H9 (cell line): ENCODE results near the gene WDPCP. TPM values are rescaled to one million over a fixed set of nuclear protein-coding genes. Genes with fewer than 3 reads are reported as not detected.

ENCODE experiments used
- DNase-seq: peaks from one replicate; pipeline ENCODE4 v3.0.0-alpha.2; 2017
- H2AFZ ChIP-seq: one replicate; pipeline ENCODE4 v1.6.1; 2013; ENCODE audit warnings: mild to moderate bottlenecking, low read length, control low read depth, moderate library complexity
- H2AK5ac ChIP-seq: 2 replicates; pipeline ENCODE4 v1.6.1; 2013; ENCODE audit warnings: low read length, control low read depth, mixed read lengths; ENCODE audit not compliant: insufficient read length
- H2BK120ac ChIP-seq: one replicate; pipeline ENCODE4 v1.6.1; 2013; ENCODE audit warnings: low read depth, mild to moderate bottlenecking, low read length, control low read depth, inconsistent platforms; ENCODE audit not compliant: poor library complexity, severe bottlenecking
- H2BK12ac ChIP-seq: 2 replicates; pipeline ENCODE4 v1.6.1; 2013; ENCODE audit warnings: low read length, control low read depth, mixed read lengths, low read depth; ENCODE audit not compliant: insufficient read length
- H2BK15ac ChIP-seq: 2 replicates; pipeline ENCODE4 v1.6.1; 2013; ENCODE audit warnings: low read depth, low read length, control low read depth
- H2BK20ac ChIP-seq: one replicate; pipeline ENCODE4 v1.6.1; 2013; ENCODE audit warnings: low read depth, mild to moderate bottlenecking, low read length, control low read depth, inconsistent platforms; ENCODE audit not compliant: poor library complexity, severe bottlenecking
- H2BK5ac ChIP-seq: 2 replicates; pipeline ENCODE4 v1.6.1; 2013; ENCODE audit warnings: low read length, control low read depth, mixed read lengths; ENCODE audit not compliant: insufficient read length
- H3K14ac ChIP-seq: 2 replicates; pipeline ENCODE4 v1.6.1; 2013; ENCODE audit warnings: low read length, control low read depth; ENCODE audit not compliant: insufficient read depth
- H3K18ac ChIP-seq: 2 replicates; pipeline ENCODE4 v1.6.1; 2013; ENCODE audit warnings: low read depth, mild to moderate bottlenecking, mixed read lengths, low read length, control low read depth; ENCODE audit not compliant: insufficient read length
- H3K23ac ChIP-seq: 2 replicates; pipeline ENCODE4 v1.6.1; 2013; ENCODE audit warnings: low read length, control low read depth, mixed read lengths, low read depth; ENCODE audit not compliant: insufficient read length
- H3K23me2 ChIP-seq: 2 replicates; pipeline ENCODE4 v1.6.1; 2013; ENCODE audit warnings: low read depth, mild to moderate bottlenecking, mixed read lengths, low read length, control low read depth; ENCODE audit not compliant: insufficient read length, poor library complexity, severe bottlenecking
- H3K27ac ChIP-seq: 2 replicates; pipeline ENCODE4 v1.5.1; 2013; ENCODE audit warnings: low read length, control low read depth, mixed read lengths, low read depth; ENCODE audit not compliant: insufficient read length
- H3K27me3 ChIP-seq: 2 replicates; pipeline ENCODE4 v1.6.1; 2013; ENCODE audit warnings: low read length, control low read depth, inconsistent platforms; ENCODE audit not compliant: insufficient read depth
- H3K4ac ChIP-seq: 2 replicates; pipeline ENCODE4 v1.6.1; 2013; ENCODE audit warnings: low read depth, mild to moderate bottlenecking, control low read depth, inconsistent platforms, low read length, moderate library complexity
- H3K4me1 ChIP-seq: 2 replicates; pipeline ENCODE4 v1.6.1; 2013; ENCODE audit warnings: low read length, control low read depth, inconsistent platforms; ENCODE audit not compliant: insufficient read depth
- H3K4me2 ChIP-seq: 2 replicates; pipeline ENCODE4 v1.6.1; 2013; ENCODE audit warnings: low read length, control low read depth, mixed read lengths; ENCODE audit not compliant: insufficient read length, insufficient read depth
- H3K56ac ChIP-seq: 2 replicates; pipeline ENCODE4 v1.6.1; 2013; ENCODE audit warnings: low read depth, mild to moderate bottlenecking, mixed read lengths, low read length, control low read depth; ENCODE audit not compliant: insufficient read length
- H3K79me1 ChIP-seq: 2 replicates; pipeline ENCODE4 v1.6.1; 2013; ENCODE audit warnings: low read depth, mild to moderate bottlenecking, moderate library complexity, low read length, control low read depth, inconsistent platforms; ENCODE audit not compliant: insufficient read depth, poor library complexity, severe bottlenecking
- H3K79me2 ChIP-seq: 2 replicates; pipeline ENCODE4 v1.6.1; 2013; ENCODE audit warnings: low read length, control low read depth, inconsistent platforms; ENCODE audit not compliant: insufficient read depth
- H3K9ac ChIP-seq: 2 replicates; pipeline ENCODE4 v1.6.1; 2013; ENCODE audit warnings: low read length, control low read depth, mixed read lengths; ENCODE audit not compliant: insufficient read length; ENCODE audit errors: extremely low read depth
- H3K9me3 ChIP-seq: one replicate; pipeline ENCODE4 v1.6.1; 2013; ENCODE audit warnings: low read depth, low read length, inconsistent platforms; ENCODE audit not compliant: control insufficient read depth
- H3T11ph ChIP-seq: one replicate; pipeline ENCODE4 v1.6.1; 2013; ENCODE audit warnings: mild to moderate bottlenecking, low read length, control low read depth, inconsistent platforms
- H4K20me1 ChIP-seq: one replicate; pipeline ENCODE4 v1.6.1; 2013; ENCODE audit not compliant: control insufficient read depth, insufficient read length, insufficient read depth
- H4K5ac ChIP-seq: 2 replicates; pipeline ENCODE4 v1.6.1; 2013; ENCODE audit warnings: low read depth, mild to moderate bottlenecking, mixed read lengths, low read length, control low read depth; ENCODE audit not compliant: insufficient read length
- H4K8ac ChIP-seq: replicated peaks from 2 replicates; pipeline ENCODE4 v1.6.1; 2013; ENCODE audit warnings: low read length, control low read depth, mixed read lengths, low read depth; ENCODE audit not compliant: insufficient read length
- H4K91ac ChIP-seq: 2 replicates; pipeline ENCODE4 v1.6.1; 2013; ENCODE audit warnings: low read depth, mild to moderate bottlenecking, moderate library complexity, mixed read lengths, low read length, control low read depth; ENCODE audit not compliant: insufficient read length
- H3K27ac Mint-ChIP-seq, 3 experiments: 2 replicates in 2 of 3; 3 replicates in 1 of 3; pipeline ENCODE4 v1.8.0; 2020 to 2021; ENCODE audit warnings: mixed read lengths in 3 of 3, mild to moderate bottlenecking in 1 of 3, moderate library complexity in 1 of 3
- H3K27me3 Mint-ChIP-seq: 2 replicates; pipeline ENCODE4 v1.8.0; 2021; ENCODE audit warnings: low read depth, mild to moderate bottlenecking, moderate library complexity, mixed read lengths
- H3K36me3 Mint-ChIP-seq, 3 experiments: 2 replicates in 2 of 3; 3 replicates in 1 of 3; pipeline ENCODE4 v1.8.0; 2020 to 2021; ENCODE audit warnings: low read depth in 3 of 3, mixed read lengths in 3 of 3; ENCODE audit not compliant: insufficient read depth in 1 of 3
- H3K4me1 Mint-ChIP-seq, 2 experiments: 2 replicates each; pipeline ENCODE4 v1.8.0; 2020; ENCODE audit warnings: mixed read lengths in 2 of 2
- H3K4me3 Mint-ChIP-seq, 2 experiments: 2 replicates in 1 of 2; 3 replicates in 1 of 2; pipeline ENCODE4 v1.8.0; 2020 to 2021; ENCODE audit warnings: mild to moderate bottlenecking in 2 of 2, mixed read lengths in 2 of 2, moderate library complexity in 1 of 2
- H3K9me3 Mint-ChIP-seq, 2 experiments: 2 replicates in 1 of 2; 3 replicates in 1 of 2; pipeline ENCODE4 v1.8.0; 2020; ENCODE audit warnings: mild to moderate bottlenecking in 2 of 2, mixed read lengths in 2 of 2, moderate library complexity in 1 of 2
- CTCF ChIP-seq: fragments of 200-600 bp; sonication (generic); conservative IDR thresholded peaks from 3 replicates; pipeline ENCODE4 v1.8.0; 2021; ENCODE audit warnings: antibody characterized with exemption, mild to moderate bottlenecking
- WGBS: extraction: QIAGEN DNeasy Blood & Tissue Kit; methylation state at CpG from one replicate; pipeline ENCODE4 v1.1.7; 2013; ENCODE audit warnings: missing lambda C conversion rate, low lambda C conversion rate, mixed read lengths; ENCODE audit not compliant: insufficient read length; ENCODE audit errors: extremely low coverage; 5-methylcytosine and 5-hydroxymethylcytosine counted together
- total RNA-seq: library from RNA; stranded (reverse); gene quantifications from 2 replicates; pipeline ENCODE4 v1.2.1, GENCODE V29; 2021

Gene WDPCP
- total RNA-seq, 1 experiment from 2014 or later, result 22.4 TPM

- no peak overlapping the region for H2BK20ac ChIP-seq
- no peak overlapping the region for H3K27ac ChIP-seq
- no peak overlapping the region for H2BK5ac ChIP-seq
- no peaks in the 10 kb centered on the region; the same call in 1 of the 2 replicates for H3K4me1 ChIP-seq
- no peak overlapping the region for H3K14ac ChIP-seq
- no peak overlapping the region for H4K8ac ChIP-seq
- H3K79me2 ChIP-seq, result no peaks in the 10 kb centered on the region
- TF ChIP-seq CTCF, result no peak
- no CpG with 5 or more reads among the region's 1 CpG for WGBS
- H3K23ac ChIP-seq, result no peak overlapping the region
- H2AK5ac ChIP-seq, result no peak overlapping the region
- no peak overlapping the region for H3K9ac ChIP-seq
- H3K4me1 Mint-ChIP-seq, result peaks cover 51 to 55% of the 10 kb centered on the region in 2 experiments
- H2AFZ ChIP-seq, result no peak overlapping the region
- H3T11ph ChIP-seq, result no peak overlapping the region
- H3K4ac ChIP-seq, result no peak overlapping the region
- H3K23me2 ChIP-seq, result no peaks in the 10 kb centered on the region
- H2BK120ac ChIP-seq, result no peak overlapping the region
- H4K91ac ChIP-seq, result no peak overlapping the region
- no peaks in the 10 kb centered on the region for H3K9me3 ChIP-seq
- no peak overlapping the region for H3K4me2 ChIP-seq
- no peak overlapping the region for H3K4me3 Mint-ChIP-seq
- H3K27me3 ChIP-seq, result no peaks in the 10 kb centered on the region; the same call in 1 of the 2 replicates
- H3K56ac ChIP-seq, result no peak overlapping the region
- peaks cover 25 to 45% (median 41%) of the 10 kb centered on the region in 3 experiments for H3K36me3 Mint-ChIP-seq
- no peak overlapping the region for H2BK12ac ChIP-seq
- no peaks in the 10 kb centered on the region for H4K20me1 ChIP-seq
- H4K5ac ChIP-seq, result no peak overlapping the region
- H3K79me1 ChIP-seq, result no peaks in the 10 kb centered on the region
- H3K9me3 Mint-ChIP-seq, result peaks cover 10 to 27% of the 10 kb centered on the region in 2 experiments
- no peak overlapping the region for H3K18ac ChIP-seq
- H3K27ac Mint-ChIP-seq, result no peak overlapping the region
- DNase-seq, result no peak
- H2BK15ac ChIP-seq, result no peak overlapping the region
- H3K27me3 Mint-ChIP-seq, result peaks cover 63% of the 10 kb centered on the region
These were observed 261.8 kb downstream of the WDPCP start for GRCh38 chr2:63326473-63326872.
